GM12865 (cell line): ENCODE measurements around the gene AMOTL1.
"Not testable (repeated sequence)": the region's sequence is repeated elsewhere in the genome, so short reads cannot be mapped to it uniquely, and the experiment has no call there.

ENCODE experiments used
- DNase-seq: peaks from one replicate; pipeline ENCODE4 v3.0.0; 2010; ENCODE audit warnings: low read depth
- H3K4me3 ChIP-seq: 2 replicates; pipeline ENCODE4 v1.5.1; 2011; ENCODE audit warnings: mild to moderate bottlenecking, low read depth, low read length, control low read depth
- TF ChIP-seq, protein P1 (sequence below): IDR thresholded peaks from 2 replicates; pipeline ENCODE4 v1.5.1; 2011; ENCODE audit warnings: low read length, control low read depth, low read depth, inconsistent platforms; ENCODE audit not compliant: insufficient read depth; ENCODE audit errors: missing control alignments

AMOTL1 gene

GRCh38 chr11:94790661-94791180, 22.6 kb downstream of the AMOTL1 start:
- TF ChIP-seq, protein P1, sequence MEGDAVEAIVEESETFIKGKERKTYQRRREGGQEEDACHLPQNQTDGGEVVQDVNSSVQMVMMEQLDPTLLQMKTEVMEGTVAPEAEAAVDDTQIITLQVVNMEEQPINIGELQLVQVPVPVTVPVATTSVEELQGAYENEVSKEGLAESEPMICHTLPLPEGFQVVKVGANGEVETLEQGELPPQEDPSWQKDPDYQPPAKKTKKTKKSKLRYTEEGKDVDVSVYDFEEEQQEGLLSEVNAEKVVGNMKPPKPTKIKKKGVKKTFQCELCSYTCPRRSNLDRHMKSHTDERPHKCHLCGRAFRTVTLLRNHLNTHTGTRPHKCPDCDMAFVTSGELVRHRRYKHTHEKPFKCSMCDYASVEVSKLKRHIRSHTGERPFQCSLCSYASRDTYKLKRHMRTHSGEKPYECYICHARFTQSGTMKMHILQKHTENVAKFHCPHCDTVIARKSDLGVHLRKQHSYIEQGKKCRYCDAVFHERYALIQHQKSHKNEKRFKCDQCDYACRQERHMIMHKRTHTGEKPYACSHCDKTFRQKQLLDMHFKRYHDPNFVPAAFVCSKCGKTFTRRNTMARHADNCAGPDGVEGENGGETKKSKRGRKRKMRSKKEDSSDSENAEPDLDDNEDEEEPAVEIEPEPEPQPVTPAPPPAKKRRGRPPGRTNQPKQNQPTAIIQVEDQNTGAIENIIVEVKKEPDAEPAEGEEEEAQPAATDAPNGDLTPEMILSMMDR, result no peak
- DNase-seq, result no peak
- no peak overlapping the region for H3K4me3 ChIP-seq

DNA sequence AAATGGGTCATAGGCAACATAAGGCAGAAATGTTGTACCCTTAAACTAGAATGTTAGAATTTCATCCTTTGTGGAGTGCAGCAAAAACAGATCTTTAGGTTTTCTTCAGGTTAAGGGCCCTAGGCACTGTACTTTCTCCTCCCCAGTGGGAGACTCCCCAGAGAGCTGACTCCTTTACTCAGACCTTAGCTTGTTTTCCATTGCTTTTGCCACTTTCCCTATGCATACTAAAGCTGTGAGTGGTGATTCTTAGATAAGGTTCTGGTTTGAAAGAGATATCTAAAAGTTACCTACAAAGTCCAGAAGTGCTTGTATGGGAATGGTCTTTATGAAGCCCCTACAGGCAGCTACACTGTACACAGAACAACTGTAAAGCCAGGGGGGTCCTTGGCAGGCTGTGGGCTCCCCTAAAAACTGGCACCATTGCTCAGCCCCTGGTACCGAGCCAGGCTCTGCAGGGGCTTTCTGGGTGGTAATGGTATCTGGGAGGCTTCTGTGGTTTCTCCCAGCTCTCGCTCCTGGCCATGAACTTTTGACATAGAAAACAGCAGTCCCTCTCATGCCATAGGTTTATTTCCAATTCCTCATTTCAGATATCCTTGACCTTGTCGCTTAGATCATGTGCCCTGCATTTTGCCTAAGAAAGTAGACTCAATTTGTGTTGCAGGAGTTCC, 23.2 kb downstream of the AMOTL1 start:
- no peak overlapping the region for H3K4me3 ChIP-seq
- TF ChIP-seq, protein P1, result no peak
- DNase-seq, result no peak

- DNase-seq, H3K4me3 ChIP-seq: not testable (repeated sequence)
These were observed 23.8 kb downstream of the AMOTL1 start for GRCh38 chr11:94791942-94792341.

DNA sequence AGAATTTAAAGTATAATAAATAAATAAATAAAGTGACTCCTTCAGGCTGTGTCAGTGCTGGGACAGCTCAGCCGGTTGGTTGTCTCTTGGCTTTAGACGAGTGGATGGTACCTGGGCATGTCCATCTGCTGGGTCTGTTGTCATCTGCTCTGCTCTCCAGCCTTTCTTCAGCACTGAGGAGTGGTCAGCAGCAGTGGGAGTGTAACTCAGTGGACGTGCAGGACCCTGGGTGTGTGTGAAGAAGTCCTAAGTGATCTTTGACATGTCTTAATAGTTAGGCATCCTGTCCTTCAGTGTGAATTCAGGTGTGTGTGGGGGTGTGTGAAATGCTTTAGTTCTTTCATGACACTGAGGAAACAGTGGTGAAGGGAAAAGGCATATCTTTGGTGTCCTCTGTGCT, 24.3 kb downstream of the AMOTL1 start:
- no peak for DNase-seq
- no peak overlapping the region for H3K4me3 ChIP-seq
- TF ChIP-seq, protein P1, result no peak

GRCh38 chr11:94793002-94793401, 24.8 kb downstream of the AMOTL1 start:
- no peak for DNase-seq
- TF ChIP-seq, protein P1, result no peak
- H3K4me3 ChIP-seq, result no peak overlapping the region

DNA sequence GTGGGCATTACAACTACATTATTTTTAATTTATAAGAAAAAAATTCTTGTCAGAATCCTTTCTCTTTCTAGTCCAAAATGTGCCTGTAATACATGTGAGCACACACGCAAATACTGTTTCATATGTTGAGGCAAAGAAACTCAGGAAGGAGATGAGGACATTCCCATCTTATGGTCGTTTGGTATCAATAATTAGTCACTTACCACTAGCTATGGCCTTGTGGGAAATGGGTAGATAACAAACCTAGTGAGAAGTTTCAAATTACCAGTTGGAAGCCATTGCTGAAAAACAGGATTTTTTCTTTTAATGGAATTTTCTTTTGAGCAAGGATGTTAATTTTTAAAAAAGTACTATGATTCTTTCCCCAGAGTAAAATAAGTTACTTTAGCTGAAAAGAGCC, 25.7 kb downstream of the AMOTL1 start:
- TF ChIP-seq, protein P1, result no peak
- no peak overlapping the region for H3K4me3 ChIP-seq
- DNase-seq, result no peak

DNA sequence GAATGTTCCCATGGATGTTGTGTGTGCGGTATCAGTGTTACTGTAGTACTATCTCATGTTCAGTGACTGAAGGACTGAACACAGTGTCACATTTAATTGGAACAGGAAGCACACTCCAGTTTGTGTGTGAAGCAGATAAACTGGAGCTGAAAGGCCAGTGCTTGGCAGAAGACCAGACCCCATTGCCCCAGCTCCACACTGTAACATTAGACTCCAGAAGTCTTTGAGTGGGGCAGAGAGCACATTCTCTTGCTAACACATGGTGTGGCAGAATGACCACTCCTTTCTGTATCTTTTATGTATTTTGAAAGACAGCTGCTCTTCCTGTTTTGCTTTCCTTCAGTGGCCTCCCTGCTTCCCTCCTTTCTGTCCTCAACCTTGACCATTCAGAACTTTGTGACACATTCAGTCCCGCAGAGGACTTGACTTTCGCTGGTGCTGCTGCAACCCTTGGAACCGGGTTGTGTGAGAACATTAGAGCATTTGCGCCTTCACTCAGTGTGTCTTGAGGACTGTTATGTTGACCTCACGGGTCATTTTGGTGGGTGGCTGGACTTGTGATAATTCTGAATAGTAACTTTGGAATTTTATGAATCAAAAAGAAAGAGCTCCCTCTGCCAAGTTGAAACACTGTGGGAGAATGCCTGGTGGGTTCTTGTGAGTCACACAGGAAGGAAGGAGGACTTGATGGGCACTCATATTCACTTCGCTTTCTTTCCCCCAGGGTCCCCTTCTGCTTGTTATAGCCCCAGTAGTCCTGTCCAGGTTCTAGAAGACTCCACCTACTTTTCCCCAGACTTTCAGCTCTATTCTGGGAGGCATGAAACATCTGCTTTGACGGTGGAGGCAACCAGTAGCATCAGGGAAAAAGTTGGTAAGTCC, 26.4 kb downstream of the AMOTL1 start:
- DNase-seq, result no peak
- H3K4me3 ChIP-seq, result no peak overlapping the region
- TF ChIP-seq, protein P1, result no peak
